Measurements from ENCODE around the gene HINT3. TPM values are rescaled to one million over a fixed set of nuclear protein-coding genes. Genes with fewer than 3 reads are reported as not detected.
"Not testable (repeated sequence)": the region's sequence is repeated elsewhere in the genome, so short reads cannot be mapped to it uniquely, and the experiment has no call there.

The HINT3 gene
- total RNA-seq (10 to 100 TPM; 27.4 to 31.0 (median 28.3) TPM), polyA plus RNA-seq (13.0 TPM)
- long read RNA-seq, donor 1, transcript HINT3-201 (5 exons, 3,314 nt), result major isoform, 11 of 14 reads
- long read RNA-seq, donor 1, partial matches to known transcripts, result 0 of 14 reads
- long read RNA-seq, donor 1, other reads (novel, unspliced or antisense), result 3 of 14 reads
- long read RNA-seq, donor 2, transcript HINT3-201 (5 exons, 3,314 nt), result major isoform, 15 of 16 reads
- long read RNA-seq, donor 2, partial matches to known transcripts, result 0 of 16 reads
- long read RNA-seq, donor 2, other reads (novel, unspliced or antisense), result 1 of 16 reads
- long read RNA-seq, donor 3, transcript HINT3-201 (5 exons, 3,314 nt), result major isoform, 69 of 75 reads
- long read RNA-seq, donor 3, partial matches to known transcripts, result 0 of 75 reads
- long read RNA-seq, donor 3, other reads (novel, unspliced or antisense), result 6 of 75 reads
- long read RNA-seq, donor 4, transcript HINT3-201 (5 exons, 3,314 nt), result major isoform, 16 of 16 reads
- long read RNA-seq, donor 4, partial matches to known transcripts, result 0 of 16 reads
- long read RNA-seq, donor 4, other reads (novel, unspliced or antisense), result 0 of 16 reads

DNA sequence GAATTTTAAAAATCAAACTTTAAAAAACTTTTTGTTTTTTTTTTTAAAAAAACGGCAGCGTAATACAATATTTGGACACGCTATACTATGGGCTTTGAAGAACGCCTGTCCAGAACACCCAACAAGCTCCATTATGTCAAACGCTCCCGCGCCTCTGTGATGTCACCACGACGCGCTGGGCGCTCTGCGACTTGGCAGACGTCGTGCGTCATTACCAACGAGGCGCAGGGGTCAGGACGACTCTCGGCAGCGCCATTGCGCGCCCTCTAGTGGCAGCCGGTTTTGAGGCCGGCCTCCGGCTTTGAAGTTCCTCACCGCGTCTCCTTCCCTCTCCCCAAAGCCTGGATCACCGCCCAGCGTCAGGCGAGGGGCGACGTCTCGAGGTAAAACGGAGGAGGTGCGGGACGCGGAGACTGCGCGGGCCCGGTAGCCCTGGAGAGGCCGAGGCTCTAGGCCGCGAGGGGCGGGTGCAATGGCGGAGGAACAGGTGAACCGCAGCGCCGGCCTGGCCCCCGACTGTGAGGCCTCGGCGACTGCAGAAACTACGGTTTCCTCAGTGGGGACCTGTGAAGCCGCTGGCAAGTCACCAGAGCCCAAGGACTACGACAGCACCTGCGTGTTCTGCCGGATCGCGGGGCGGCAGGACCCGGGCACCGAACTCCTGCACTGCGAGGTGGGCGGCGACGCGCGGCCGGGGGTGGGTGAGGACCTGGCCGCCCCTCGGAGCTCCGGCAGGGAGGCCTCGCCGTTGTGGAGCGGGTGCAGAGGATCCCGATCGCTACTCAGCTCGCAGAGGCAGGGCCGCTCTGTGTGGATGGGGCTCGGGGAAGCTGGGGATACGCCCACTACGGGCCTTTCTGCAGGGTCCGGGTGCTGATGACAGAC is at the start of gene HINT3:
Gene HINT3 (plus strand): TSS at position 265 of the 885 bp plus-strand sequence. CDS start 208 bp downstream, at position 473.
- Histone ChIP-seq H3K9me3 (ENCODE audit: control insufficient read depth, low read length) (no peaks in the 10 kb centered on the region), H3K27ac (ENCODE audit: low read length) (peak within 1 kb of the TSS; percentile 74), H3K4me3 (ENCODE audit: low read length) (peak within 1 kb of the TSS; percentile 60), H3K27me3 (ENCODE audit: control insufficient read depth, insufficient read depth) (no peaks in the 10 kb centered on the region), H3K4me1 (ENCODE audit: control insufficient read depth, insufficient read depth, low read length) (peaks cover 2% of the 10 kb centered on the region)
- peak; percentile 99 to 100 (median 99) for DNase-seq
- WGBS, result under 1% methylated on average over 82 of the region's 82 CpGs
- intact Hi-C loops (cut with DNase I), result loop anchor here (5.0 to 10.0 kb wide), 5 partner anchors 52 to 174 kb away; partner anchors contain the start of gene NCOA7 (in 1 of the 4)
- ATAC-seq, result peak; percentile 97

DNA sequence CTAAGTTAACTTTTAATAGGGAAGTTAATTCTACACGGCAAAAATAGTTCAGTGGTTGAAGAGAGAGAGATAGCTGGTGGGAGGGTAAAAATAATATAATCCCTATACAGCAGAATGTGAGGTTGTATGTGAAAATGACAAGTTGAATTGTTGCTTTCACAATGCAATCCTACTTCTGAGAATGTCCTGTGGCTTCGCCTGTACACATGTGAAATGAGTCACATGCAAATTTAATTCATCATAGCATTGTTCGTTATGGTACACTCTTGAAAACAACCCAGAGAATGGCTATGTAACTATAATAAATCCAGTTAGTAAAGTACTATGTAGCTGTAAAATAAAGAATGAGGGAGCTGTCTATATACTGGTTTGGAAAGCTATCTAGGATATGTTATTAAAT is 46.0 kb upstream of the HINT3 start:
- ATAC-seq (no peak), DNase-seq (no peak)
- no peaks in the 10 kb centered on the region for H3K27me3 ChIP-seq (ENCODE audit: control insufficient read depth, insufficient read depth)
- no peaks in the 10 kb centered on the region for H3K4me1 ChIP-seq (ENCODE audit: control insufficient read depth, insufficient read depth, low read length)
- H3K9me3 ChIP-seq (ENCODE audit: control insufficient read depth, low read length), result no peaks in the 10 kb centered on the region
- intact Hi-C loops (cut with DNase I), result no loop called here
- 72% methylated on average over 3 of the region's 3 CpGs for WGBS
- H3K27ac ChIP-seq (ENCODE audit: low read length), result no peak overlapping the region
- no peak overlapping the region for H3K4me3 ChIP-seq (ENCODE audit: low read length)

DNA sequence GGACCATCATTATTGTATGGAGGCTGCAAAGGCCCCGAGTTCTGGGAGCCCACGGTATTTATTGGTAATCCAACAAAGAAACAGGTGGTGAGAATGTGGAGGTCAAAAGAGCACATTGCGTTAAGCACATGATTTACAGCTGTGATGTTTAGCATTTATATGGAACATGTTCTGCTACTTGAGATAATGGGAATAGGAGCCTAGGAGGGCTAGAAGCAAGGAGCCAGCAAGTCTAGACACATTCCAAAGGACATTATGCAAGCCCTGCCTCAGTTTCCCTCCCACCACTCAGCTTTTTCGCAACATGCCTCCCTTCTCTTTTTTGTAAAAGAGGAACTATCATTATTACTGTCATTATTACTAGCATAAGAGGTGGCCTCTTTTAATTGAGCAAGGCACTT is 45.5 kb upstream of the HINT3 start:
- WGBS, result 89% methylated on average over 4 of the region's 4 CpGs

DNA sequence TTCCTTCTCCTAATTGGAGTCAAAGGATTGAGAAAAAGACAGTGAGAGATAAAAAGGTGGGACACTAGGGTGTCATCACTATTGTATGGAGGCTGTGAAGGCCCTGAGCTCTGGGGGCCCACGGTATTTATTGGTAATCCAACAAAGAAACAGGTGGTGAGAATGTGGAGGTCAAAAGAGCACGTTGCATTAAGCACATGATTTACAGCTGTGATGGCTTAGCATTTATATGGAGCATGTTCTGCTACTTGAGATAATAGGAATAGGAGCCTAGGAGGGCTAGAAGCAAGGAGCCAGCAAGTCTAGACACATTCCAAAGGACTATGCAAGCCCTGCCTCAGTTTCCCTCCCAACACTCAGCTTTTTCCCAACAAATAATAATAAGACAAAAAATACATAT is 44.1 kb upstream of the HINT3 start:
- H3K4me1 ChIP-seq (ENCODE audit: control insufficient read depth, insufficient read depth, low read length); intact Hi-C loops (cut with DNase I); H3K27ac ChIP-seq (ENCODE audit: low read length); H3K4me3 ChIP-seq (ENCODE audit: low read length); H3K9me3 ChIP-seq (ENCODE audit: control insufficient read depth, low read length); H3K27me3 ChIP-seq (ENCODE audit: control insufficient read depth, insufficient read depth); ATAC-seq; DNase-seq: not testable (repeated sequence)
- 86% methylated on average over 2 of the region's 2 CpGs for WGBS

More for the DNA sequence above, 45.5 kb upstream of the HINT3 start:
- H3K27me3 ChIP-seq (ENCODE audit: control insufficient read depth, insufficient read depth); H3K27ac ChIP-seq (ENCODE audit: low read length); intact Hi-C loops (cut with DNase I); H3K4me3 ChIP-seq (ENCODE audit: low read length); H3K4me1 ChIP-seq (ENCODE audit: control insufficient read depth, insufficient read depth, low read length); DNase-seq; ATAC-seq; H3K9me3 ChIP-seq (ENCODE audit: control insufficient read depth, low read length): not testable (repeated sequence)

DNA sequence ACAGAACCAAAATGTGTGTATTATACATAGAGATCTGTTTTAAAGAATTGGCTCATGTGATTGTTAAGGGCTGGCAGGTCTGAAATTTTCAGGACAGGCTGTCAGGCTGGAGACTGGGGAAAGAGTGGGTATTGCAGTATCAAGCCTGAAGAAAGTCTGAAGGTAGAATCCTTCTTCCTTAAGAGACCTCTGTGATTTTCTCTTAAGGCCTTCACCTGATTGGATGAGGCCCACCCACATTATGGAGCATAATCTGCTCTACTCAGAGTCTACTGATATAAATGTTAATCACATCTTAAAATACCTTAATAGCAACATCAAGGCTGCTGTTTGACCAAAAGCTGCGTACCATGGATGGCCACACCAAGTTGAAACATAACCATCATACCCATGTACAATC is 43.4 kb upstream of the HINT3 start:
- Histone ChIP-seq H3K9me3 (ENCODE audit: control insufficient read depth, low read length) (no peaks in the 10 kb centered on the region), H3K27me3 (ENCODE audit: control insufficient read depth, insufficient read depth) (no peaks in the 10 kb centered on the region), H3K27ac (ENCODE audit: low read length) (no peak overlapping the region), H3K4me1 (ENCODE audit: control insufficient read depth, insufficient read depth, low read length) (no peaks in the 10 kb centered on the region), H3K4me3 (ENCODE audit: low read length) (no peak overlapping the region)
- DNase-seq (no peak), ATAC-seq (no peak)
- intact Hi-C loops (cut with DNase I), result no loop called here
- WGBS, result 97% methylated on average over 1 of the region's 1 CpG

DNA sequence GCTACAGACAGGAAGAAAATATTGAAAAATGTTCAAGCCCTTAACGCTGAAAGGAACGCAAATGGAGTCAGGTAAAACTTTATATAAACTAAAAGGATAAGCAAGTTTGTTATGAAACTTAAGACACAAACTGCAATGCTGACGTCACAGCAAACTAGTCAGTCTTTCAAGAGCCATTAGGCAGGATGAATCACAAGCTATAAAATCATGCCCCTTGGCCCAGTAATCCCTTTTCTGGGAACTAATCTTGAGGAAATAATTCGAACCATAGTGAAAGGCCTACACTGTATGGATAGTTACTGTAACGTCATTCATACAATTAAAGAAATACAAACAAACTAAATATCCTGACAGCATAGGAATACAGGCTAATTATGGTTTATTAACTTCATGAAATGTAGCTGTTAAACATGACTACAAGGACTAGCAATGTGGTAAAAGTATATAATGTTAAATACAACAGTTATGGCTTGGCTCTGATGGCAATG is 42.7 kb upstream of the HINT3 start:
- no peak overlapping the region for H3K4me3 ChIP-seq (ENCODE audit: low read length)
- H3K4me1 ChIP-seq (ENCODE audit: control insufficient read depth, insufficient read depth, low read length), result no peaks in the 10 kb centered on the region
- no peak for DNase-seq
- intact Hi-C loops (cut with DNase I), result no loop called here
- no peaks in the 10 kb centered on the region for H3K9me3 ChIP-seq (ENCODE audit: control insufficient read depth, low read length)
- ATAC-seq, result no peak
- no peak overlapping the region for H3K27ac ChIP-seq (ENCODE audit: low read length)
- H3K27me3 ChIP-seq (ENCODE audit: control insufficient read depth, insufficient read depth), result no peaks in the 10 kb centered on the region
- WGBS, result 75% methylated on average over 5 of the region's 5 CpGs

DNA sequence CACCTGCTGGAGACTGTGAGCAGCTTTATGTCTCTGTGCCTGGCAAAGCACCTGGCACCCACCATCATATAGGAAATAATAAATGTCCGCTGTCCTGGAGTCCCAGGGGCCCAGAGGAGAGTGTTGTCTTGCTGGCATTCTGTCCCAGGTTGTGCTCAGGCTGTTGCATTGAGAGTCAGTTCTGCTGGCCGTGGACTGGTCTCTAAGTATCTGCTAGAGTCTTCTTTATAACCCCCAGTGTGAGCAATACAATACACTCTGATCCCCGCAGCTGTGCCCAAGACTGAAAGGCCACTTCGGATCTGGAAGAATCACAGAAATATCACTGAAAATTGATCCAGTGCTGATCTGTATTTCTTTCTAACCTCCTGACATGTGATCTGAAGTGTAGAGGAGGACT is 38.3 kb upstream of the HINT3 start:
- Histone ChIP-seq H3K27ac (ENCODE audit: low read length) (peak overlapping the region; percentile 23), H3K4me3 (ENCODE audit: low read length) (no peak overlapping the region), H3K27me3 (ENCODE audit: control insufficient read depth, insufficient read depth) (no peaks in the 10 kb centered on the region), H3K9me3 (ENCODE audit: control insufficient read depth, low read length) (no peaks in the 10 kb centered on the region), H3K4me1 (ENCODE audit: control insufficient read depth, insufficient read depth, low read length) (no peaks in the 10 kb centered on the region)
- ATAC-seq (peak; percentile 12 to 32), DNase-seq (no peak)
- WGBS, result 68% methylated on average over 4 of the region's 4 CpGs
- intact Hi-C loops (cut with DNase I), result no loop called here

DNA sequence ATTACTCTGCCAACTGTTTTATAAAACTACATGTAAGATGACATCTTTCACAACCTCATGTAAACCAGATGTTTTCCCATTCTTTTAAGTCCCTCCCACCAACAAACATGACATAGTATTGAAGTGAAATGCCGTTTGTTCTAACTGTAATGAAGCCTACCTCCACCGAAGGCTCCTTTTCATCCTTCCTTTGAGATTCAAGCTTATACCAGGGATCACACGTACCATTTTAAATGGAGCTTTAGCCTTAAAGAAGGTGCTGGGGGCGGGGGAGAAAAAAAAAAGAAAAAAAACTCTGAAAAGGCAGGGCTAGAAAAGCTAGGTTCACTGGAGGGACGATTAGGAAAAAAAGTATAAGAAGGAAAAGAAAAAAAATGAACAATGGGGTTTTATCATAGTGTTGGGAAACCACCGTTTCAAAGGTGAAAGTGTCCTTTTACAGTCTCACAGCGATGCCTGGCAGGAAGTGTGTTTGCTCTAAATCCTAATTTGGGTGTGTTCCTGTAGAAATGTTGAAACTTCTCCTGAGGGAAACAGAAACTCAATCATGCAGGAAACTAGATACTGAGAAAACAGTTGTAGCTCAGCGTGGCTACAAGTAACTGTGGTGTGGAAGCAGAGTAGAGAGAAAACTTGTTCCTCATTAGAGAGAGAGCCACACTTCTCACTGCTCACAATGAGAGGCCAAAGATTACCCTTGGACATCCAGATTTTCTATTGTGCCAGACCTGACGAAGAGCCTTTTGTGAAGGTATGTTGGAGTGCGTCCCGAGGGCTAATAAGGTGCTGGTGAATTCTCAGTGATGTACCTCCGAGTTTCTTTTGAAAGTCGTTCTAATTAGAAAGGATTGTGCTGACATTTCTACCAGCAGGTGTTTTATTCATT is 37.6 kb upstream of the HINT3 start:
- Histone ChIP-seq H3K4me3 (ENCODE audit: low read length) (peak overlapping the region; percentile 16), H3K9me3 (ENCODE audit: control insufficient read depth, low read length) (no peaks in the 10 kb centered on the region), H3K27ac (ENCODE audit: low read length) (peak overlapping the region; percentile 24), H3K4me1 (ENCODE audit: control insufficient read depth, insufficient read depth, low read length) (no peaks in the 10 kb centered on the region), H3K27me3 (ENCODE audit: control insufficient read depth, insufficient read depth) (no peaks in the 10 kb centered on the region)
- intact Hi-C loops (cut with DNase I), result no loop called here
- WGBS, result 41% methylated on average over 13 of the region's 13 CpGs
- DNase-seq (peak in 1 of 3 donors; percentile 25), ATAC-seq (peak; percentile 84 to 89)

DNA sequence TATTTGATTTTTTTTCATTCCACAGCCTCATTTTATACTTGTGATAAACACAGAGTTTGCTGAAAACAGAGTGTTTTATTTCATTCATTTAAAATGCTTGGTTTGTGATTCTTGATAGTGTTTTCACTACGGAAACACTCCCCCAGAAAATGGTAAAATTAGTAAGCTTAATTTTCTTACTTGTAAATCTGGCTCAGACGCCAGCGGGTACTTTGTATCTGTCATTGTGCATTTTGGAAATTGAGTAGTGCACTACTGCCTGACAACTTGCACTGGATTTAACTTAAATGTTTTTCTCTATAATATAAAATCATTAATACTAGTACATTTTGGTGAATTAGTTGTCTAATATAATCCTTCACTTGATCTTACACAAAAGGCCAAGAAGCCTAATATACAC is 37.0 kb upstream of the HINT3 start:
- H3K27ac ChIP-seq (ENCODE audit: low read length), result no peak overlapping the region
- peak overlapping the region; percentile 16 for H3K4me3 ChIP-seq (ENCODE audit: low read length)
- H3K27me3 ChIP-seq (ENCODE audit: control insufficient read depth, insufficient read depth), result no peaks in the 10 kb centered on the region
- ATAC-seq (no peak), DNase-seq (no peak)
- H3K4me1 ChIP-seq (ENCODE audit: control insufficient read depth, insufficient read depth, low read length), result no peaks in the 10 kb centered on the region
- H3K9me3 ChIP-seq (ENCODE audit: control insufficient read depth, low read length), result no peaks in the 10 kb centered on the region
- WGBS, result 70% methylated on average over 3 of the region's 3 CpGs
- intact Hi-C loops (cut with DNase I), result no loop called here

DNA sequence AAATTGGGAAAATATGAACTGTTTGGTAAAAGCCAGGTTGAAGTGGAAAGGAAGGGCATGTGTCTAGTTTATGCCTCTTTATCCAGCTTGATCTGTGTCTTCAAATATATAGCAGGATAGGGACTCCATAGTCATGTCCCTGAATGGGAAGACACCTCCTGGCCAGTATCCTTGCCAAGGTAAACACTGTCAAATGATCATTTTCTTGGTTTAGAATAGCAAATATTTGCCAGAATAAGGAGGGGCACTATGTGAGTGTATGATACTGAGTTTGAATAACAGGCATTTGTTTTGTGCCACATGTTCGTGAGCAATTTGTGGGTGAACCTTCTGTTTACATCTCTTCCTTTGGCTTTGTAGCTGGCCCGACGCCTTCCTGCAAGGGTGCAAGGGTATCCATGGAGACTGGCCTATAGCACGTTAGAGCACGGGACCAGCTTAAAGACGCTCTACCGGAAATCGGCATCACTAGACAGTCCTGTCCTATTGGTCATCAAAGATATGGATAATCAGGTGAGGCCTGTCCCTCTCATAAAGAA is 34.2 kb upstream of the HINT3 start:
- intact Hi-C loops (cut with DNase I), result no loop called here
- Histone ChIP-seq H3K4me3 (ENCODE audit: low read length) (no peak overlapping the region), H3K27ac (ENCODE audit: low read length) (no peak overlapping the region), H3K9me3 (ENCODE audit: control insufficient read depth, low read length) (no peaks in the 10 kb centered on the region), H3K27me3 (ENCODE audit: control insufficient read depth, insufficient read depth) (no peaks in the 10 kb centered on the region), H3K4me1 (ENCODE audit: control insufficient read depth, insufficient read depth, low read length) (peaks cover 2% of the 10 kb centered on the region)
- DNase-seq (no peak), ATAC-seq (no peak)
- WGBS, result 94% methylated on average over 8 of the region's 8 CpGs
